ENCODE results near the gene TPSAB1. TPM values are rescaled to one million over a fixed set of nuclear protein-coding genes. Genes with fewer than 3 reads are reported as not detected.

The TPSAB1 gene
- polyA plus RNA-seq, 1 experiment: not detected

DNA sequence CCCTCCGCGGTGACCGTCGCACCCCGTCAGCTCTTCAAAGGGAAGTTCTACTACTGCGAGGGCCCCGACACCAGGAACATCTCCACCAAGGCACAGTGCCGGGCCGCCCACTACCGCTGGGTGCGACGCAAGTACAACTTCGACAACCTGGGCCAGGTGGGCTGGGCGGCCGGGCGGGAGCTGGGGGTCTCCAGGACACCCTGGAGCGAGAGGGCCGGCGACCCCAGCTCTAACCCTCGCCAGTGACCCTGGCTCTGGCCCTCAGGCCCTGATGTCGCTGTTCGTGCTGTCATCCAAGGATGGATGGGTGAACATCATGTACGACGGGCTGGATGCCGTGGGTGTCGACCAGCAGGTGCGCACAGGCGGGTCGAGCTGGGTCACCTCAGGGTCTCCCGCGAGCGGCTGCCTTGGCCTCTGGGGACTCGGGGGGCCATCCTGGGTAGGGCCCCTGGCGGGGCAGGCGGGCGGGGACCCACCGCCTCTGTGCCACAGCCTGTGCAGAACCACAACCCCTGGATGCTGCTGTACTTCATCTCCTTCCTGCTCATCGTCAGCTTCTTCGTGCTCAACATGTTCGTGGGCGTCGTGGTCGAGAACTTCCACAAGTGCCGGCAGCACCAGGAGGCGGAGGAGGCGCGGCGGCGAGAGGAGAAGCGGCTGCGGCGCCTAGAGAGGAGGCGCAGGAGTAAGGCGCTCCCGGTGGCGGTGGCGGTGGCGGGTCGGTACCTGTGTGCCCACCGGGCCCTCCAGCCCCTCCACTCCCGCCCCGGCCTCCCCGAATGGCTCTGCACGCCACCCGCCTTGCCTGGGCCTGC, 28.8 kb upstream of the TPSAB1 start:
- POLR2A ChIA-PET: no interaction called here
- TF ChIP-seq, protein P1, sequence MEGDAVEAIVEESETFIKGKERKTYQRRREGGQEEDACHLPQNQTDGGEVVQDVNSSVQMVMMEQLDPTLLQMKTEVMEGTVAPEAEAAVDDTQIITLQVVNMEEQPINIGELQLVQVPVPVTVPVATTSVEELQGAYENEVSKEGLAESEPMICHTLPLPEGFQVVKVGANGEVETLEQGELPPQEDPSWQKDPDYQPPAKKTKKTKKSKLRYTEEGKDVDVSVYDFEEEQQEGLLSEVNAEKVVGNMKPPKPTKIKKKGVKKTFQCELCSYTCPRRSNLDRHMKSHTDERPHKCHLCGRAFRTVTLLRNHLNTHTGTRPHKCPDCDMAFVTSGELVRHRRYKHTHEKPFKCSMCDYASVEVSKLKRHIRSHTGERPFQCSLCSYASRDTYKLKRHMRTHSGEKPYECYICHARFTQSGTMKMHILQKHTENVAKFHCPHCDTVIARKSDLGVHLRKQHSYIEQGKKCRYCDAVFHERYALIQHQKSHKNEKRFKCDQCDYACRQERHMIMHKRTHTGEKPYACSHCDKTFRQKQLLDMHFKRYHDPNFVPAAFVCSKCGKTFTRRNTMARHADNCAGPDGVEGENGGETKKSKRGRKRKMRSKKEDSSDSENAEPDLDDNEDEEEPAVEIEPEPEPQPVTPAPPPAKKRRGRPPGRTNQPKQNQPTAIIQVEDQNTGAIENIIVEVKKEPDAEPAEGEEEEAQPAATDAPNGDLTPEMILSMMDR (IDR thresholded peaks at IDR 0.05; ENCODE audit: insufficient read depth, low read depth, low read length): no peak
- CTCF ChIA-PET: no interaction called here
- no peaks in the 10 kb centered on the region for H3K27me3 ChIP-seq (ENCODE audit: control insufficient read depth, insufficient read depth, low read length)
- no peak overlapping the region for H3K4me3 ChIP-seq (ENCODE audit: low read depth, low read length)
- H3K36me3 ChIP-seq (ENCODE audit: control insufficient read depth, insufficient read depth, low read length): no peaks in the 10 kb centered on the region
- no peak for DNase-seq (ENCODE audit: low read depth)

DNA sequence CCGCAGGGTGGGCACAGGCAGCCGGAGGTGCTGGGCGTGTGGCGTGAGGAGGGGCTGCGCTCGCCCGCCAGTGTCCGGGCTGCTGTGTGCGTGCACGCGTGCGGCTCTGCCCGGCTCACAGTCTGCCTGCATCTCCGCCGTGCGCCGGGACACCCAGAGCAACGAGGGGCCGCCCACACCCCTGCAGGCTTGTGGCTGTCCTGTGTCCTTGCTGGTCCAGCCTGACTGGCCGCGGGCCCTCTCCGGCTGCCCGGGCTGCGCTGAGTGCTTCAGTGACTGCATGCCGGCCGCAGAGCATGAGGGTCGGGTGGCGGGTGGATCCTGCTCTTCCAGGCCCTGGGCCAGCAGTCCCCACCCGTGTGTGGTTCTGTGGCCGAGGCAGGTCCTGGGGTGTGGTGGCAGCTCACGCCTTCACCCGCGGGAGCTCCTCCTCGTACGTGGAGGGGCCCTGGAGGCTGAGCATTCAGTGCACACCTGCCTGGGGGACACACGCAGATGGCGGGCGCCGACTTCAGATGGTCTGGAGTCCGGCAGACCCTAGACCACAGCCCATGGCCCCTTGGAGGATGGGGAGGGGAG, 27.8 kb upstream of the TPSAB1 start:
- ChIA-PET CTCF (no interaction called here), POLR2A (no interaction called here)
- DNase-seq (ENCODE audit: low read depth): no peak
- TF ChIP-seq, protein P1 (IDR thresholded peaks at IDR 0.05; ENCODE audit: insufficient read depth, low read depth, low read length): no peak
- Histone ChIP-seq H3K4me3 (ENCODE audit: low read depth, low read length) (no peak overlapping the region), H3K27me3 (ENCODE audit: control insufficient read depth, insufficient read depth, low read length) (no peaks in the 10 kb centered on the region), H3K36me3 (ENCODE audit: control insufficient read depth, insufficient read depth, low read length) (no peaks in the 10 kb centered on the region)

DNA sequence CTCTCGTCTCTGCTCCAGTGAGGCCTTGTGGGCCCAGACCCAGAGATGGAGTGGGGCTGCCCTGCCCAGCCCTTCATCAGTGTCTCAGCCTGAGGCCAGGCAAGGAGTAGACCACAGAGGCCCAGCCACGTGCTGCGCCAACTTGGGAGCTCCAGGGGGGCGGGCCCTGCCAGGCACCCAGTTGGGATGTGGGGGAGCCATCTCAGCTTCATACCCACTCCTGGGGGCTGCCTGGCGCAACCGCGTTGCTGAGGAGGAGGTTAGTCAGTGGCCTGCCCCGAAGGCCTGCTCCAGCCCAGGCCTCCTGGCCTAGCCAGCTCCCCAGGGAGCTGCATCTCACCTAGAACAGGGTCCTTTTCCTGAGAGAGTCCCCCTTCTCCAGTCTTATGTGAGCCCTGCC, 27.3 kb upstream of the TPSAB1 start:
- ChIA-PET POLR2A (no interaction called here), CTCF (no interaction called here)
- H3K4me3 ChIP-seq (ENCODE audit: low read depth, low read length): no peak overlapping the region
- H3K27me3 ChIP-seq (ENCODE audit: control insufficient read depth, insufficient read depth, low read length): no peaks in the 10 kb centered on the region
- no peaks in the 10 kb centered on the region for H3K36me3 ChIP-seq (ENCODE audit: control insufficient read depth, insufficient read depth, low read length)
- DNase-seq (ENCODE audit: low read depth): no peak
- TF ChIP-seq, protein P1 (IDR thresholded peaks at IDR 0.05; ENCODE audit: insufficient read depth, low read depth, low read length): no peak

DNA sequence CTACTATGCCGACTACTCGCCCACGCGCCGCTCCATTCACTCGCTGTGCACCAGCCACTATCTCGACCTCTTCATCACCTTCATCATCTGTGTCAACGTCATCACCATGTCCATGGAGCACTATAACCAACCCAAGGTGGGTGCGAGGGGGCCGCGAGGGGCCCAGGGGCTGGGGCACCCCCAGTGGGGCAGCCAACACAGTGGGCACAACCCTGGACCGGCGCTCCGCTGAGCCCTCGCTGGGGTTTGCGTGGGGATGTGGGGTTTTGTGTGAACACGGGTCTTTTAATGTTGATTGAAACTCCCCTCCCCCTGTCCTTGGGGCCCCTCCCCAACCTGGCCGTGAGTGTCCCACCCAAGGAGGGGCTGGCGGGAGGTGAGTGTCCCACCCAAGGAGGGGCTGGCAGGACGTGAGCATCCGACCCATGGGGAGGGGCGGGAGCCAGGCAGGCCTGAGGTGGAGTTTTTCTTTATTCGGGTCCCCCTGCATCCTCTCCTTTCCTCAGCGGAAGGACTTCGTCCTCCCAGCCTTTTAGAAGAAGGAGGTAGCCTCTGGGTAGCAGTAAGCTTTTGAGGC, 26.6 kb upstream of the TPSAB1 start:
- ChIA-PET POLR2A (no interaction called here), CTCF (no interaction called here)
- H3K4me3 ChIP-seq (ENCODE audit: low read depth, low read length): no peak overlapping the region
- no peaks in the 10 kb centered on the region for H3K27me3 ChIP-seq (ENCODE audit: control insufficient read depth, insufficient read depth, low read length)
- TF ChIP-seq, protein P1 (IDR thresholded peaks at IDR 0.05; ENCODE audit: insufficient read depth, low read depth, low read length): no peak
- no peaks in the 10 kb centered on the region for H3K36me3 ChIP-seq (ENCODE audit: control insufficient read depth, insufficient read depth, low read length)
- no peak for DNase-seq (ENCODE audit: low read depth)

DNA sequence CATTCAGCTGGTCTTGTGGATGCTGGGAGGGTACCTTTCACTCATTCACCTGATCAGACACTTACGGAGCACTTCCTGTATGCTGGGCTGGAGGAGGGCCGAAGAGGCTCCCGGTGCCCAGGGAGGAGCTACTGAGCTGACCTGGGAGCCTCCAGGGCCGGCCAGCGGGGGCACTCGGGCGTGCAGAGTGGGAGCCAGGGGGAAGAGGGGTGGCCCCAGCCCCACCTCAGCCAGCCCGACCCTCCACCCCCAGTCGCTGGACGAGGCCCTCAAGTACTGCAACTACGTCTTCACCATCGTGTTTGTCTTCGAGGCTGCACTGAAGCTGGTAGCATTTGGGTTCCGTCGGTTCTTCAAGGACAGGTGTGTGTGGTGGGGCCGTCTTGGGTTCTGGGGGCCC, 25.8 kb upstream of the TPSAB1 start:
- Histone ChIP-seq H3K27me3 (ENCODE audit: control insufficient read depth, insufficient read depth, low read length) (no peaks in the 10 kb centered on the region), H3K36me3 (ENCODE audit: control insufficient read depth, insufficient read depth, low read length) (no peaks in the 10 kb centered on the region), H3K4me3 (ENCODE audit: low read depth, low read length) (no peak overlapping the region)
- ChIA-PET CTCF (interaction anchor here (1.1 kb wide), 1 partner anchor 84 kb away, joined by 3 read pairs; no protein-coding TSS in a partner anchor), POLR2A (no interaction called here)
- TF ChIP-seq, protein P1 (IDR thresholded peaks at IDR 0.05; ENCODE audit: insufficient read depth, low read depth, low read length): no peak
- no peak for DNase-seq (ENCODE audit: low read depth)
